ENCODE results near the gene ZGLP1.

DNA sequence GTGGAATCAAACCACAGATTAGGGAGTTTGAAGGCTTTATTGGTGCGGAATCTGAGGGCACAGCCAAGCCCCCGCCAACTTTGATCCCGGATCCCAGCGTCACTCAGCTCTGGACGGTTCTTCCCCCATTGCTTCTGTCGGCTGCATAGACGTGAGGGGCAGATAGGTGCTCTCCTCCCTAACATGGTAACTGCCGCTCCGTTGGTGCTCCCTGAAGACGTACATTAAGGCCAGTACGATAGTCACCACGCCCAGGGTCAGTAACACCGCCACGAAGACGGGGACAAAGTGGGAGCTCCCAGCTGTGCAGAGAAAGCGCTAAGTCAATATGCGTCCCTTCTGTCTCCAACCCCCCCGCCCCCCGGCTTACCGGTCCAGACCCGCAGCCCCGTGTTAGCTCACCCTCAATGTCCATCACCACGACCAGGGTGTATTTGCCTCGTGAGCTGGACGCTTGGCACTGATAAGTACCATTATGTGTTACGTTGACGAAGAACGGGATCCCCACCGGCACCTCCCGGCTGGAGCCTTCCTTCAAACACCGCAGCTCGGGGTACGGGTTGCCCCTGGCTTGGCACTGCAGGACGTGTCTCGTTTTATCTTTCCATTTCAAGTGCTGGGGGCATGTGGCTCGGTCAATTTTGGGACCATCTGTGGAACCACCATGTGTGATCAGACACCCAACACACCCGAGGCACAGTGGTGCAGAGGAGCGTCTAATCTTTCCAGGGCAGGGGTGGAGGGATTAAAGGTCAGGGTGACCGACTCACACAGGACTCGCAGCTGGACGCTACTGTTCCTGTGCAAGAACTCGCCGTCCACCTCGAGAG lies 24.4 kb upstream of the ZGLP1 start:
- TF ChIP-seq, protein P1, sequence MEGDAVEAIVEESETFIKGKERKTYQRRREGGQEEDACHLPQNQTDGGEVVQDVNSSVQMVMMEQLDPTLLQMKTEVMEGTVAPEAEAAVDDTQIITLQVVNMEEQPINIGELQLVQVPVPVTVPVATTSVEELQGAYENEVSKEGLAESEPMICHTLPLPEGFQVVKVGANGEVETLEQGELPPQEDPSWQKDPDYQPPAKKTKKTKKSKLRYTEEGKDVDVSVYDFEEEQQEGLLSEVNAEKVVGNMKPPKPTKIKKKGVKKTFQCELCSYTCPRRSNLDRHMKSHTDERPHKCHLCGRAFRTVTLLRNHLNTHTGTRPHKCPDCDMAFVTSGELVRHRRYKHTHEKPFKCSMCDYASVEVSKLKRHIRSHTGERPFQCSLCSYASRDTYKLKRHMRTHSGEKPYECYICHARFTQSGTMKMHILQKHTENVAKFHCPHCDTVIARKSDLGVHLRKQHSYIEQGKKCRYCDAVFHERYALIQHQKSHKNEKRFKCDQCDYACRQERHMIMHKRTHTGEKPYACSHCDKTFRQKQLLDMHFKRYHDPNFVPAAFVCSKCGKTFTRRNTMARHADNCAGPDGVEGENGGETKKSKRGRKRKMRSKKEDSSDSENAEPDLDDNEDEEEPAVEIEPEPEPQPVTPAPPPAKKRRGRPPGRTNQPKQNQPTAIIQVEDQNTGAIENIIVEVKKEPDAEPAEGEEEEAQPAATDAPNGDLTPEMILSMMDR (IDR thresholded peaks at IDR 0.05; ENCODE audit: low read depth, low read length): no peak
- TF ChIP-seq, protein P2, sequence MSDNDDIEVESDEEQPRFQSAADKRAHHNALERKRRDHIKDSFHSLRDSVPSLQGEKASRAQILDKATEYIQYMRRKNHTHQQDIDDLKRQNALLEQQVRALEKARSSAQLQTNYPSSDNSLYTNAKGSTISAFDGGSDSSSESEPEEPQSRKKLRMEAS (IDR thresholded peaks at IDR 0.05; ENCODE audit: low read depth, low read length): no peak
- no peak for TF ChIP-seq POLR2A (IDR thresholded peaks at IDR 0.05; ENCODE audit: extremely low read depth, insufficient read length)
- TF ChIP-seq MYC (IDR thresholded peaks at IDR 0.05; ENCODE audit: low read depth, low read length): no peak

Measured in NB4 (cell line).